Measurements from ENCODE around the gene TSEN15. TPM values are rescaled to one million over a fixed set of nuclear protein-coding genes. Genes with fewer than 3 reads are reported as not detected.

The TSEN15 gene
- total and polyA plus RNA-seq, 4 donors = 9.1 to 21.9 (median 19.3) TPM

GRCh38 chr1:184112176-184112948, 60.8 kb downstream of the TSEN15 start:
- H3K27ac ChIP-seq (ENCODE audit: low read depth in 1 of 2, low read length in 2 of 2) = no peak overlapping the region
- no peaks in the 10 kb centered on the region for H3K9me3 ChIP-seq (ENCODE audit: control insufficient read depth in 4 of 4, low read length in 3 of 4)
- no peaks in the 10 kb centered on the region for H3K4me1 ChIP-seq (ENCODE audit: control insufficient read depth in 4 of 4, insufficient read depth in 4 of 4, low read length in 3 of 4)
- WGBS = 47% methylated on average over 2 of the region's 2 CpGs
- no peaks in the 10 kb centered on the region for H3K36me3 ChIP-seq (ENCODE audit: control insufficient read depth in 4 of 4, insufficient read depth in 3 of 4, low read depth in 1 of 4, low read length in 3 of 4)
- DNase-seq (ENCODE audit: low spot score) = no peak
- TF ChIP-seq GABPA (IDR thresholded peaks at IDR 0.05 in 1 of 2, conservative IDR thresholded peaks at IDR 0.05 in 1 of 2) (no peak), MAX (IDR thresholded peaks at IDR 0.05) (no peak), YY1 (IDR thresholded peaks at IDR 0.05) (no peak), CTCF (IDR thresholded peaks at IDR 0.05; ENCODE audit: low read depth, low read length, missing input control) (no peak), REST (IDR thresholded peaks at IDR 0.05) (no peak), ATF3 (IDR thresholded peaks at IDR 0.05) (no peak), EGR1 (IDR thresholded peaks at IDR 0.05; ENCODE audit: low read depth in 2 of 2) (no peak), NR2F2 (IDR thresholded peaks at IDR 0.05) (no peak), FOXA2 (IDR thresholded peaks at IDR 0.05) (no peak), RAD21 (IDR thresholded peaks at IDR 0.05) (no peak), TAF1 (conservative IDR thresholded peaks at IDR 0.05) (no peak), FOXA1 (IDR thresholded peaks at IDR 0.05) (no peak), RXRA (IDR thresholded peaks at IDR 0.05) (no peak), HNF4G (IDR thresholded peaks at IDR 0.05) (no peak), JUND (IDR thresholded peaks at IDR 0.05) (no peak)
- no peak overlapping the region for H3K4me3 ChIP-seq (ENCODE audit: low read depth in 1 of 3, low read length in 3 of 3)
- H3K9ac ChIP-seq (ENCODE audit: low read depth in 1 of 2, low read length in 2 of 2) = no peak overlapping the region
- no peaks in the 10 kb centered on the region for H3K27me3 ChIP-seq (ENCODE audit: control insufficient read depth in 4 of 4, insufficient read depth in 4 of 4, low read length in 3 of 4)

GRCh38 chr1:184113251-184113650, 61.7 kb downstream of the TSEN15 start:
- TF ChIP-seq CTCF (IDR thresholded peaks at IDR 0.05; ENCODE audit: low read depth, low read length, missing input control) = no peak
- no peak for TF ChIP-seq FOXA1 (IDR thresholded peaks at IDR 0.05)
- TF ChIP-seq REST (IDR thresholded peaks at IDR 0.05) = no peak
- no peak for TF ChIP-seq RAD21 (IDR thresholded peaks at IDR 0.05)
- Histone ChIP-seq H3K27ac (ENCODE audit: low read depth in 1 of 2, low read length in 2 of 2) (no peak overlapping the region), H3K27me3 (ENCODE audit: control insufficient read depth in 4 of 4, insufficient read depth in 4 of 4, low read length in 3 of 4) (no peaks in the 10 kb centered on the region), H3K4me3 (ENCODE audit: low read depth in 1 of 3, low read length in 3 of 3) (no peak overlapping the region), H3K9me3 (ENCODE audit: control insufficient read depth in 4 of 4, low read length in 3 of 4) (no peaks in the 10 kb centered on the region), H3K4me1 (ENCODE audit: control insufficient read depth in 4 of 4, insufficient read depth in 4 of 4, low read length in 3 of 4) (no peaks in the 10 kb centered on the region), H3K36me3 (ENCODE audit: control insufficient read depth in 4 of 4, insufficient read depth in 3 of 4, low read depth in 1 of 4, low read length in 3 of 4) (no peaks in the 10 kb centered on the region), H3K9ac (ENCODE audit: low read depth in 1 of 2, low read length in 2 of 2) (no peak overlapping the region)
- WGBS = 96% methylated on average over 1 of the region's 1 CpG
- DNase-seq (ENCODE audit: low spot score) = no peak

All from liver (tissue), 9 donors.